ENCODE data around the gene METRNL.
A peak's percentile ranks its signal among the peaks of the same experiment; 100 is the strongest.
"Not testable (repeated sequence)": the region's sequence is repeated elsewhere in the genome, so short reads cannot be mapped to it uniquely, and the experiment has no call there.

Gene METRNL

DNA sequence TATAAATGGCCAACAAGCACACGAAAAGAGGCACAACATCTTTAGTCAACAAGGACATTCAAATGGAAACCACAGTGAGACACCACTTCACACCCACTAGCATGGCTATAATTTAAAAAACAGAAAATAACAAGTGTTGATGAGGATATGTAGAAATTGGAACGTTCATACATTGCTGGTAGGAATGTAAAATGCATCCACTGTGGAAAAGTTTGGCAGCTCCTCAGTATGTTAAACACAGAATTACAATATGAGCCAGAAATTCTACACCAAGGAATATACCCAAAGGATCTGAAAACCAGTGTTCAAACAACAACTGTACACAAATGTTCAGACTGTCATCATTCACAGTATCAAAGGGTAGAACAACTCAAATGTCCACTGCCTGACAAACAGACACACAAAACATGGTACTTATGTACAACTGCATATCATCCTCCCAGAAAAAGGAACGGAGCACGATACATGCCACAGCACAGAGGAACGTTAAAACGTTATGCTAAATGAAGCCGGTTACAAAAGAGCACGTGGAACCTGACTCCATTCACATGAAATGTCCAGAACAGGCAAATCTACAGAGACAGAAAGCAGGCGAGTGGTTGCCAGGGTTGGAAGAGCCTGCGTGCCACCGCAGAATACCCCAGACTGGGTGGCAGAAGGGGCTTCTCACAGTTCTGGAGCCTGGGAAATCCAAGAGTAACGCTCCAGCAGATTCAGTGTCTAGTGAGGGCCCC lies 32.8 kb upstream of the METRNL start:
- H3K27ac ChIP-seq, result peak overlapping the region; percentile 48
- no peak for TF ChIP-seq ZFX (IDR thresholded peaks at IDR 0.05)
- TF ChIP-seq, protein P1, sequence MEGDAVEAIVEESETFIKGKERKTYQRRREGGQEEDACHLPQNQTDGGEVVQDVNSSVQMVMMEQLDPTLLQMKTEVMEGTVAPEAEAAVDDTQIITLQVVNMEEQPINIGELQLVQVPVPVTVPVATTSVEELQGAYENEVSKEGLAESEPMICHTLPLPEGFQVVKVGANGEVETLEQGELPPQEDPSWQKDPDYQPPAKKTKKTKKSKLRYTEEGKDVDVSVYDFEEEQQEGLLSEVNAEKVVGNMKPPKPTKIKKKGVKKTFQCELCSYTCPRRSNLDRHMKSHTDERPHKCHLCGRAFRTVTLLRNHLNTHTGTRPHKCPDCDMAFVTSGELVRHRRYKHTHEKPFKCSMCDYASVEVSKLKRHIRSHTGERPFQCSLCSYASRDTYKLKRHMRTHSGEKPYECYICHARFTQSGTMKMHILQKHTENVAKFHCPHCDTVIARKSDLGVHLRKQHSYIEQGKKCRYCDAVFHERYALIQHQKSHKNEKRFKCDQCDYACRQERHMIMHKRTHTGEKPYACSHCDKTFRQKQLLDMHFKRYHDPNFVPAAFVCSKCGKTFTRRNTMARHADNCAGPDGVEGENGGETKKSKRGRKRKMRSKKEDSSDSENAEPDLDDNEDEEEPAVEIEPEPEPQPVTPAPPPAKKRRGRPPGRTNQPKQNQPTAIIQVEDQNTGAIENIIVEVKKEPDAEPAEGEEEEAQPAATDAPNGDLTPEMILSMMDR (conservative IDR thresholded peaks at IDR 0.05), result no peak; the same call in 1 of the 2 replicates

DNA sequence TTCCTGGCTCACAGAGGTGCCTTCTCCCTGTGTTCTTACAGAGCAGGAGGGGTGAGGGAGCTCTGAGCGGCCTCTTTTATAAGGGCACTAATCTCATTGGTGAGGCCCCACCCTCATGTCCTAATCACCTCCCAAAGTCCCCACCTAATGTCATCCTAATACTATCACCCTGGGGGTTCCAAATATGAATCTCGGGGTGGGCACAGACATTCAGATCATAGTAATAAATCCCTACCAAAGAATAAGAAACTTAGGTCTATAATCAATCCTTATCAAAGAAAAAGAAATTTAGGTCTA lies 32.3 kb upstream of the METRNL start:
- TF ChIP-seq, protein P1 (conservative IDR thresholded peaks at IDR 0.05), result no peak
- TF ChIP-seq ZFX (IDR thresholded peaks at IDR 0.05), result no peak
- peak overlapping the region; percentile 48 for H3K27ac ChIP-seq

DNA sequence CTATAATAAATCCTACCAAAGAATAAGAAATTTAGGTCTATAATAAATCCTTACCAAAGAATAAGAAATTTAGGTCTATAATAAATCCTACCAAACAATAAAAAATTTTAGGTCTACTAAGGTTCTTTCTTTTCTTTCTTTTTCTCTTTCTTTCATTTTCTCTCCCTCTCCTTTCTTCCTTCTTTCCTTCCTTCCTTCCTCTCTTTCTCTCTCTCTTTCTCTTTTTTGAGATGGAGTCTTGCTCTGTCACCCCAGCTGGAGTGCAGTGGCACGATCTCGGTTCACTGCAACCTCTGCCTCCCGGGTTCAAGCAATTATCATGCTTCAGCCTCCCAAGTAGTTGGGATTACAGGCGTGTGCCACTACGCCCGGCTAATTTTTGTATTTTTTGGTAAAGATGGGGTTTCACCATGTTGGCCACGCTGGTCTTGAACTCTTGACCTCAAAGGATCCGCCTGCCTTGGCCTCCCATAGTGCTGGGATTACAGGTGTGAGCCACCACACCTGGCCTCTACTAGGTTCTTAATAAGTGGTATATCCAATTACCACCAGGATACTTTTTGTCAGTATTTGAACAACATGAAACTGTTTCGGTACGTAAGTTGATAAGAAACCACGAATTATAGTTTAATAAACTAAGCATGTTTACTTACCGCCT lies 31.5 kb upstream of the METRNL start:
- H3K27ac ChIP-seq, result not testable (repeated sequence)

DNA sequence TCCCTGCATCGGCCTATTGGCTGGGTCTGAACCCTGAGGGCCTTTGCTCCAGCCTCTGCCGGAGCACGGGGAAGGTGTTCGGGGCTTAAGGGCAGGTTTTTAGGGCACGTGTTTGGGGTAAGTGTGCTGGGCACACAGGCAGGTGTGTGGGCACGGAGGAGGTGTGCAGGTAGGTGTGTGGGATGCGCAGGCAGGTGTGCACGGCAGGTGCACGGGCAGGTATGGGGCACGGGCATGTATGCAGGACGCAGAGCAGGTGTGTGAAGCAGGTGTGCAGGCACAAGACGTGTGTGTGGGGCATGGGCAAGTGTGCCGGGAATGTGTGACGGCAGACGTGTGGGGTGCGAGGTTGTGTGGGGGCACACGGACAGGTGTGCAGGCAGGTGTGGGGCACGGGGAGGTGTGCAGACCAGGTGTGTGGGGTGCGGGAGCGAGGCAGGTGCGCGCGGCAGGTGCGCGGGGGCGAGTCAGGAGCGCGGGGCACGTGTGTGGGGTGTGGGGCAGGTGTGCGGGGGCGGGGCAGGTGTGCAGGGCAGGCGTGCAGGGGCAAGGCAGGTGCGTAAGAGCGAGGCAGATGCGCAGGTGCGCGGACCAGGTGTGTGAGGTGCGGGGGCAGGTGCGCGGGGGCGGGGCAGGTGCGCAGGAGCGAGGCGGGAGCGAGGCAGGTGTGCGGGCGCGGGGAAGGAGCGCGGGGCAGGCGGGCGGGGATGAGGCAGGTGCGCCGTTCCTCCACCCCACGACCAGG lies 28.6 kb upstream of the METRNL start:
- no peak for TF ChIP-seq ZFX (IDR thresholded peaks at IDR 0.05)
- TF ChIP-seq, protein P1 (conservative IDR thresholded peaks at IDR 0.05), result no peak
- peak overlapping the region; percentile 97 for H3K27ac ChIP-seq

DNA sequence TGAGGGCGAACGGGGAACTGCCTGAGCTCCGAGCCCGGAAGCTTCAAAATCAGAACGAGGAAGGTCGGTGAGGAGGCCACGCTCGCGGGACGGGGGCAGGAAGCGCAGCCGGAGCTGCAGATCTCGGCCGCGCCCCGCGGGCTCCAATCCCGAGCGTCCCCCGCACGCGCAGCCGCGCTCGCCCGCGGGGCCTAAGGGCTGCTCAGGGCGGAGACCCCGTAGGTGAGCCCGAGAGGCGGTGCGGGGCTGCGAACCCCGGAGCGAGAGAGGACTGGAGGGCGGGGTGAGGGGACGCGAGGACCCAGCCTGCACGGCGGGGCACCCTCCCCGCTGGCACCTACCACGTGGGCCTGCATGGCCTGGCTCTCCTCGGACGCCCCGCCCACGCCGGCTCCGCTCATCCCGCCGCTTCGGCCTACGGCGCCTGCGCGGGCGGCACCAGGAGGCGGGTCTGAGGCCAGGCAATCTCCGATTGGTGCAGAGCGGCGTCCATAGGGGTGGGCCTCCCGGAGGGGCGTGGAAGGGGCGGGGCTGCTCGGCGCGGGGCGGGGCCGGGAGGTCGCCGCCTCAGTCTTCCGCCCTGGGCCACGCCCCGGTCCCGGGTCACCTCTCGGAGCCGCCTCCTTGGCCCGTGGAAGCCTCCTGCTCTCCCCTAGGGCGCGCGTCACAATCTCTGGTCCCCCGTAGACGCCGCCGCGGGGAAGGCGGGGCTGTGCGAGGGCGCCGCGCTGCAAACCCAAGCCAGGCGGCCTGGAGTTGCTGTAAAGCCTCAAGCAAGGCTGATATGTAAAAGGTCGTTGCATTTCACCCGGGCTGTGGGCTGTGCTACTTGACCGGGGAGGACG lies 27.8 kb upstream of the METRNL start:
- peak; percentile 45; the same call in 1 of the 2 replicates for TF ChIP-seq ZFX (IDR thresholded peaks at IDR 0.05)
- TF ChIP-seq, protein P1 (conservative IDR thresholded peaks at IDR 0.05), result no peak
- peak overlapping the region; percentile 97 for H3K27ac ChIP-seq

DNA sequence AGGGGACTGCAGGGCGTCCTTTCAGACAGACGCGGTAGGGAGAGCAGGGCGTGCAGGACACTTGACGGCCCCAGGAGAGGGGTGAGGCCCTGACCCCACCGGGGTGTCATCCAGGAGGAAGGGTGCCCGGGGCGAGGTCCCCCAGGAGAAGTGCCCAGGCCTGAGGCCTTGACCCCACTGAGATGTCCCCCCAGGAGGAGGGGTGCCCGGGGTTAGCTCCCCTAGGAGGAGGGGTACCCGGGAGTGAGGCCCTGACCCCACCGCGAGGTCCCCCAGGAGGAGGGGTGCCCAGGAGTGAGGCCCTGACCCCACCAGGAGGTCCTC lies 27.2 kb upstream of the METRNL start:
- no peak for TF ChIP-seq ZFX (IDR thresholded peaks at IDR 0.05)
- TF ChIP-seq, protein P1 (conservative IDR thresholded peaks at IDR 0.05), result no peak
- peak overlapping the region; percentile 97 for H3K27ac ChIP-seq

DNA sequence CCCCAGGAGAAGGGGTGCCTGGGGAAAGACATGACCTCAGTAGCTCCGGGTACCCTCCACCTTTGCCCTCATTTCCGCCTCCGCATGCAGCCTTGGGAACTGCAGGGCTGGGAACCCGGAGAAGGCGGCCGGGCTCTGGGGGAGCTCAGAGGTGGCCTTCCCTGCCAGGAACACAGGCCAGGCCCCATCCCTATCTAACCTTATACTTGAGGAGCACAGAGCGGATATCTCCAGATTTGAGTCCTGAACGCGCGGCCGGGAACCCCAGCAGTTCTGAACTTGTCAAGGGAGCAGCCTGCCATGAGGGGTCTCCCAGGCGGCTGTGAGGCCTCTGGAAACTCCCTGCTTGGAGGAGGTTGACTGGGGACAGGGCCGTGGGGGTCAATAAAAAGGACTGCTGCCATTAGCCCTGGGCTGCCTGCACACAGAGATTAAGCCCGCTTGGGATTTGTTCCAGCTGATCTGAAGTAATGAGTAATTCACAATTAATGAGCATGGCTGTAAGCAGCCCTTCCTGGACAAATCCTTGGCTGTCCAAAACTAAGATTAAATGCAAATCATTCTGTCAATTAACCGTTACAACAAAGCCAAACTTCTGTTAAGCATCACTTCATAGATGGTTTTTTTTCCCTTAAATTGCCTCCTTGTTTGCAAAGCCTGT lies 26.3 kb upstream of the METRNL start:
- H3K27ac ChIP-seq, result peak overlapping the region; percentile 74
- TF ChIP-seq, protein P1 (conservative IDR thresholded peaks at IDR 0.05), result no peak
- TF ChIP-seq ZFX (IDR thresholded peaks at IDR 0.05), result no peak

All from C4-2B (cell line).